K562 (cell line): Measurements from ENCODE around the gene ASB7. TPM values are rescaled to one million over a fixed set of nuclear protein-coding genes. Genes with fewer than 3 reads are reported as not detected.

Experiments
- ATAC-seq: fragments of 200-7000 bp; cut with Tn5 transposase; 3 replicates; pipeline ENCODE4 v1.9.1; 2020; ENCODE audit warnings: moderate library complexity
- BruUV-seq: library from RNA; stranded (reverse); fragments of 400-500 nt; replicated peaks from 2 replicates; lab custom pipeline; 2021; lab: Mats Ljungman, UMichigan
- CTCF ChIA-PET: fragments of 300-600 bp; formaldehyde crosslinking; extraction: SDS; loops from one replicate; lab custom pipeline; 2021; ENCODE audit warnings: low intra/inter-chr PET ratio; lab: Yijun Ruan, JAX
- POLR2A ChIA-PET: fragments of 300-600, 350-650 bp; sonication (Branson Sonifier 250); formaldehyde crosslinking; extraction: SDS; loops from one replicate; lab custom pipeline; 2021; ENCODE audit warnings: antibody characterized with exemption, inconsistent platforms; lab: Yijun Ruan, JAX
- DNase-seq, 4 experiments: peaks; one replicate each; pipeline versions ENCODE4 v3.0.0 to v3.0.0-alpha.2; 2011 to 2018; ENCODE audit warnings: low spot score in 3 of 4, mixed read lengths in 3 of 4; ENCODE audit errors: extremely low read depth in 1 of 4
- FAIRE-seq: peaks from 2 replicates; lab custom pipeline; 2011; peaks lifted over from hg19 to GRCh38; lab: Jason Lieb, UNC
- H2AFZ ChIP-seq: 2 replicates; pipeline ENCODE4 v1.6.0; 2011; ENCODE audit warnings: low read depth, low read length, control low read depth, inconsistent platforms
- H3K27ac ChIP-seq: fragments of 200-600 bp; 3 replicates; pipeline ENCODE4 v1.8.0; 2011; ENCODE audit warnings: low read depth, mild to moderate bottlenecking, control low read depth, inconsistent platforms, low read length, moderate library complexity, mixed read lengths; ENCODE audit errors: extremely low read depth
- H3K27me3 ChIP-seq, 2 experiments: fragments of 300-600 bp in 1 of 2; 2 replicates in 1 of 2; 3 replicates in 1 of 2; pipeline versions ENCODE4 v1.6.0 to v1.8.0; 2011; ENCODE audit warnings: inconsistent platforms in 2 of 2, low read length in 2 of 2, mild to moderate bottlenecking in 1 of 2, mixed read lengths in 1 of 2, moderate library complexity in 1 of 2; ENCODE audit not compliant: control insufficient read depth in 2 of 2, insufficient read depth in 2 of 2
- H3K36me3 ChIP-seq: fragments of 300-600 bp; 3 replicates; pipeline ENCODE4 v1.8.0; 2011; ENCODE audit warnings: mild to moderate bottlenecking, low read length, inconsistent platforms; ENCODE audit not compliant: control insufficient read depth, insufficient read depth
- H3K4me1 ChIP-seq, 2 experiments: fragments of 200-600 bp in 1 of 2; replicated peaks in 1 of 2; 2 replicates in 1 of 2; 3 replicates in 1 of 2; pipeline versions ENCODE4 v1.5.1 to v1.8.0; 2011; ENCODE audit warnings: inconsistent platforms in 2 of 2, low read length in 2 of 2, mild to moderate bottlenecking in 1 of 2, mixed read lengths in 1 of 2, moderate library complexity in 1 of 2; ENCODE audit not compliant: control insufficient read depth in 2 of 2, insufficient read depth in 2 of 2
- H3K4me2 ChIP-seq: 2 replicates; pipeline ENCODE4 v1.6.1; 2011; ENCODE audit warnings: low read length, control low read depth, inconsistent platforms, mixed read lengths; ENCODE audit not compliant: insufficient read depth
- H3K4me3 ChIP-seq: fragments of 200-600 bp; sonication (generic), shearing (Covaris generic); 2 replicates; pipeline ENCODE4 v1.5.1; 2016; ENCODE audit warnings: control low read depth, inconsistent platforms
- H3K79me2 ChIP-seq: fragments of 200-600 bp; 3 replicates; pipeline ENCODE4 v1.8.0; 2011; ENCODE audit warnings: low read length, inconsistent platforms; ENCODE audit not compliant: control insufficient read depth, insufficient read depth
- H3K9ac ChIP-seq, 2 experiments: 2 replicates each; pipeline versions ENCODE4 v1.6.0 to v1.6.1; 2011; ENCODE audit warnings: low read depth in 2 of 2, low read length in 2 of 2, control low read depth in 1 of 2, inconsistent platforms in 1 of 2, mild to moderate bottlenecking in 1 of 2, mixed read lengths in 1 of 2; ENCODE audit not compliant: insufficient read depth in 1 of 2
- H3K9me1 ChIP-seq: one replicate; pipeline ENCODE4 v1.6.0; 2011; ENCODE audit warnings: inconsistent platforms, mild to moderate bottlenecking, low read length, moderate library complexity; ENCODE audit not compliant: control insufficient read depth, insufficient read depth
- H3K9me3 ChIP-seq: replicated peaks from 2 replicates; pipeline ENCODE4 v1.5.1; 2011; ENCODE audit warnings: low read depth, low read length, inconsistent platforms; ENCODE audit not compliant: control insufficient read depth, insufficient read depth
- H4K20me1 ChIP-seq: replicated peaks from 2 replicates; pipeline ENCODE4 v1.6.1; 2011; ENCODE audit warnings: low read length, inconsistent platforms, mixed read lengths; ENCODE audit not compliant: control insufficient read depth, insufficient read depth
- BACH1 ChIP-seq: fragments of 200-800 bp; sonication (Bioruptor generic); IDR thresholded peaks from 2 replicates; pipeline ENCODE4 v1.6.1; 2016; ENCODE audit warnings: missing genetic modification characterization, missing compliant biosample characterization
- BMI1 ChIP-seq: fragments of 150-350 bp; IDR thresholded peaks from 2 replicates; pipeline ENCODE4 v1.6.1; 2014; ENCODE audit warnings: low read length
- CREB3 ChIP-seq: fragments of 450-650 bp; conservative IDR thresholded peaks from 2 replicates; pipeline ENCODE4 v1.6.1; 2016; ENCODE audit warnings: missing genetic modification characterization, low read depth, mild to moderate bottlenecking, missing compliant biosample characterization, moderate library complexity
- ESRRB ChIP-seq: fragments of 250-450 bp; sonication (Bioruptor Pico); IDR thresholded peaks from 2 replicates; pipeline ENCODE4 v1.5.0; 2020; ENCODE audit warnings: mild to moderate bottlenecking, moderate library complexity, borderline replicate concordance
- HDAC1 ChIP-seq, 2 experiments: fragments of 450-650 bp; IDR thresholded peaks; 2 replicates each; pipeline ENCODE4 v1.6.1; 2016 to 2017; ENCODE audit warnings: inconsistent platforms in 1 of 2, mild to moderate bottlenecking in 1 of 2, moderate library complexity in 1 of 2
- HEY1 ChIP-seq: fragments of 250-450 bp; sonication (Bioruptor Pico); IDR thresholded peaks from 2 replicates; pipeline ENCODE4 v1.5.0; 2020; ENCODE audit warnings: mild to moderate bottlenecking, moderate library complexity, borderline replicate concordance
- MCM5 ChIP-seq: fragments of 450-650 bp; IDR thresholded peaks from 2 replicates; pipeline ENCODE4 v1.6.1; 2016; ENCODE audit warnings: low read depth
- NFIX ChIP-seq: fragments of 250-450 bp; sonication (Bioruptor Pico); IDR thresholded peaks from 2 replicates; pipeline ENCODE4 v1.4.0; 2020; ENCODE audit warnings: low read depth, mild to moderate bottlenecking, moderate library complexity
- POLR2G ChIP-seq: fragments of 200-400 bp; formaldehyde crosslinking; IDR thresholded peaks from 2 replicates; pipeline ENCODE4 v1.6.1; 2017; ENCODE audit warnings: low read depth, mild to moderate bottlenecking, antibody characterized with exemption, low read length, moderate library complexity
- SNRNP70 ChIP-seq: fragments of 200-400 bp; formaldehyde crosslinking; optimal IDR thresholded peaks from 2 replicates; pipeline ENCODE3; 2017; ENCODE audit warnings: low read depth, low read length
- STAG1 ChIP-seq: sonication (generic); formaldehyde crosslinking; IDR thresholded peaks from 2 replicates; pipeline ENCODE4 v1.5.0; 2020; ENCODE audit warnings: missing genetic modification reagents, borderline replicate concordance
- YBX1 ChIP-seq: fragments of 450-650 bp; IDR thresholded peaks from 2 replicates; pipeline ENCODE4 v1.7.1; 2016; ENCODE audit warnings: mild to moderate bottlenecking
- WGBS: fragments of 100-300 bp; shearing (Covaris generic); methylation state at CpG from one replicate; pipeline ENCODE4 v1.1.6; 2016; ENCODE audit warnings: low coverage, mixed read lengths; ENCODE audit not compliant: insufficient coverage; ENCODE audit errors: missing lambda C conversion rate; 5-methylcytosine and 5-hydroxymethylcytosine counted together
- in situ Hi-C: fragments of 300-500 bp; cut with MboI; formaldehyde crosslinking; loops from 4 replicates; pipeline ENCODE4 v1.15.0; 2018; ENCODE audit warnings: inconsistent platforms, mixed read lengths
- intact Hi-C: fragments of 100-400 bp; cut with micrococcal nuclease; formaldehyde crosslinking; loops from 2 replicates; pipeline ENCODE4 v1.14.2; 2022
- polyA plus RNA-seq, 8 experiments: library from polyadenylated mRNA; depleted of rRNA in 4 of 8; stranded (reverse) in 5 of 8; unstranded in 3 of 8; fragments of >200 nt; fragmentation: Nextera tagmentation in 2 of 8; fragmentation: Illumina TruSeq in 1 of 8; extraction: Ambion mirVana in 2 of 8; extraction: Trizol in 1 of 8; gene quantifications; 2 replicates each; pipeline versions ENCODE4 v1.2.1 to v1.2.3, GENCODE V29; 2011 to 2014; ENCODE audit warnings: inconsistent platforms in 1 of 8, missing spikeins in 1 of 8
- total RNA-seq, 7 experiments: library from RNA; depleted of rRNA in 6 of 7; stranded (reverse); fragments of >200 nt in 6 of 7; fragmentation: Illumina TruSeq in 2 of 7; extraction: Trizol in 2 of 7; gene quantifications; 2 replicates each; pipeline versions ENCODE4 v1.2.1 to v1.2.3, GENCODE V29; 2011 to 2021; ENCODE audit warnings: low replicate concordance in 1 of 7
- TF ChIP-seq, protein P1 (sequence below): fragments of 250-450 bp; sonication (Bioruptor Pico); IDR thresholded peaks from 2 replicates; pipeline ENCODE4 v1.4.0; 2020; ENCODE audit warnings: mild to moderate bottlenecking

ASB7 gene
- total and polyA plus RNA-seq, 9 of the 15 experiments (the other 6 are each of a cell fraction or from before 2014, with no cell fraction given), result 1.8 to 10.1 (median 6.8) TPM

- Histone ChIP-seq H3K27me3 (no peaks in the 10 kb centered on the region), H2AFZ (no peak overlapping the region), H3K4me1 (no peaks in the 10 kb centered on the region), H3K36me3 (peaks cover 10% of the 10 kb centered on the region; the same call in 1 of the 3 replicates), H3K9me1 (no peaks in the 10 kb centered on the region), H4K20me1 (no peaks in the 10 kb centered on the region), H3K9ac (no peak overlapping the region), H3K4me2 (no peak overlapping the region), H3K4me3 (no peak overlapping the region), H3K79me2 (no peaks in the 10 kb centered on the region), H3K27ac (no peak overlapping the region), H3K9me3 (no peaks in the 10 kb centered on the region; the same call in 1 of the 2 replicates)
- no peak for FAIRE-seq
- WGBS, result 88% methylated on average over 2 of the region's 2 CpGs
- TF ChIP-seq HDAC1 (IDR thresholded peaks at IDR 0.05) (no peak), BACH1 (tag) (no peak), YBX1 (no peak), POLR2G (no peak), MCM5 (no peak), HEY1 (CRISPR knock-in tag) (no peak), ESRRB (CRISPR knock-in tag) (no peak), STAG1 (CRISPR knock-in tag) (no peak), CREB3 (no peak), SNRNP70 (no peak), BMI1 (no peak), NFIX (CRISPR knock-in tag) (no peak)
- TF ChIP-seq, protein P1, sequence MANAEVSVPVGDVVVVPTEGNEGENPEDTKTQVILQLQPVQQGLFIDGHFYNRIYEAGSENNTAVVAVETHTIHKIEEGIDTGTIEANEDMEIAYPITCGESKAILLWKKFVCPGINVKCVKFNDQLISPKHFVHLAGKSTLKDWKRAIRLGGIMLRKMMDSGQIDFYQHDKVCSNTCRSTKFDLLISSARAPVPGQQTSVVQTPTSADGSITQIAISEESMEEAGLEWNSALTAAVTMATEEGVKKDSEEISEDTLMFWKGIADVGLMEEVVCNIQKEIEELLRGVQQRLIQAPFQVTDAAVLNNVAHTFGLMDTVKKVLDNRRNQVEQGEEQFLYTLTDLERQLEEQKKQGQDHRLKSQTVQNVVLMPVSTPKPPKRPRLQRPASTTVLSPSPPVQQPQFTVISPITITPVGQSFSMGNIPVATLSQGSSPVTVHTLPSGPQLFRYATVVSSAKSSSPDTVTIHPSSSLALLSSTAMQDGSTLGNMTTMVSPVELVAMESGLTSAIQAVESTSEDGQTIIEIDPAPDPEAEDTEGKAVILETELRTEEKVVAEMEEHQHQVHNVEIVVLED (CRISPR knock-in tag), result no peak
- in situ Hi-C loops, result no loop called here
- ATAC-seq, result no peak
- POLR2A ChIA-PET, result no interaction called here
- DNase-seq, result no peak
- intact Hi-C loops, result no loop called here
- BruUV-seq, result no TSS peak
- CTCF ChIA-PET, result no interaction called here
Observed at GRCh38 chr15:100559330-100559729, 43.1 kb upstream of the ASB7 start.
